Ascending aorta (tissue), 2 donors: ENCODE results near the gene SMU1. TPM values are rescaled to one million over a fixed set of nuclear protein-coding genes. Genes with fewer than 3 reads are reported as not detected.

Experiments
- DNase-seq, 2 donors: peaks; one replicate each; pipeline ENCODE4 v3.0.0-alpha.2; 2019; ENCODE audit warnings: low spot score in 2 of 2
- H3K27ac ChIP-seq, 2 donors: fragments of 200-600 bp; sonication (generic); one replicate each; pipeline ENCODE4 v1.5.1; 2016 to 2017; ENCODE audit warnings: mild to moderate bottlenecking in 1 of 2
- H3K27me3 ChIP-seq: fragments of 200-600 bp; sonication (generic); one replicate; pipeline ENCODE4 v1.5.1; 2017
- H3K36me3 ChIP-seq, 2 donors: fragments of 200-600 bp; sonication (generic); one replicate each; pipeline ENCODE4 v1.5.1; 2016
- H3K4me1 ChIP-seq, 2 donors: fragments of 200-600 bp; sonication (generic); one replicate each; pipeline ENCODE4 v1.5.1; 2016 to 2017; ENCODE audit warnings: mild to moderate bottlenecking in 1 of 2
- H3K4me3 ChIP-seq, 2 donors: fragments of 200-600 bp; sonication (generic); one replicate each; pipeline ENCODE4 v1.5.1; 2016 to 2017; ENCODE audit warnings: mild to moderate bottlenecking in 1 of 2
- H3K9me3 ChIP-seq, 2 donors: fragments of 200-600 bp; sonication (generic); one replicate each; pipeline ENCODE4 v1.5.1; 2016
- intact Hi-C: fragments of 100-400 bp; cut with DNase I; formaldehyde crosslinking; loops from one replicate; pipeline ENCODE4 v1.15.1; 2023
- total RNA-seq: library from RNA; depleted of rRNA; stranded (reverse); fragments of >200 nt; gene quantifications from one replicate; pipeline ENCODE4 v1.1.0, GENCODE V29; 2016
- TF ChIP-seq, protein P1 (sequence below), 3 experiments: fragments of 200-600 bp in 2 of 3; fragments of 450-650 bp in 1 of 3; sonication (generic) in 2 of 3; IDR thresholded peaks; one replicate each; pipeline ENCODE4 v1.5.1; 2016 to 2019; ENCODE audit warnings: antibody characterized with exemption in 3 of 3, mild to moderate bottlenecking in 1 of 3, moderate library complexity in 1 of 3

Gene SMU1
- total RNA-seq, 1 donor from 2014 or later = 7.2 TPM

DNA sequence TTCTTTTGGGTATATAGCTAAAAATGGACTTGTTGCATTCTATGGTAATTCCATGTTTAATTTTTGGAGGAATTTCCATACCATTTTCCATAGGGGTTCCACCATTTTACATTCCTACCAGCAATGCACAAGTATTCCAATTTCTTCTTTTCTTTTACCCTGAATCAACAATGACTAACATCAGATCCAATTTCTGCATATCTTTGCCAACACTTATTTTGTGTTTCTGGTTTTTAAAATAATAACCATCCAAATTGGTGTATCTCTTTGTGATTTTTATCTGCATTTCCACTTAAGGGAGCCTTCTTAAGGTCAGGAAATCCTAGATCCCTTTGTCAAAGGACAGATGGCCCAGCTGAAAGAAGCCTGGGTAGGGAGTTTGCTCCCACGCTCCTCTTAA, 29.5 kb upstream of the SMU1 start:
- Histone ChIP-seq H3K4me1 (peaks cover 11 to 29% of the 10 kb centered on the region in 2 donors), H3K4me3 (no peak overlapping the region), H3K27ac (peak overlapping the region; percentile 91 to 94)

GRCh38 chr9:33105504-33105903, 29.0 kb upstream of the SMU1 start:
- TF ChIP-seq, protein P1, sequence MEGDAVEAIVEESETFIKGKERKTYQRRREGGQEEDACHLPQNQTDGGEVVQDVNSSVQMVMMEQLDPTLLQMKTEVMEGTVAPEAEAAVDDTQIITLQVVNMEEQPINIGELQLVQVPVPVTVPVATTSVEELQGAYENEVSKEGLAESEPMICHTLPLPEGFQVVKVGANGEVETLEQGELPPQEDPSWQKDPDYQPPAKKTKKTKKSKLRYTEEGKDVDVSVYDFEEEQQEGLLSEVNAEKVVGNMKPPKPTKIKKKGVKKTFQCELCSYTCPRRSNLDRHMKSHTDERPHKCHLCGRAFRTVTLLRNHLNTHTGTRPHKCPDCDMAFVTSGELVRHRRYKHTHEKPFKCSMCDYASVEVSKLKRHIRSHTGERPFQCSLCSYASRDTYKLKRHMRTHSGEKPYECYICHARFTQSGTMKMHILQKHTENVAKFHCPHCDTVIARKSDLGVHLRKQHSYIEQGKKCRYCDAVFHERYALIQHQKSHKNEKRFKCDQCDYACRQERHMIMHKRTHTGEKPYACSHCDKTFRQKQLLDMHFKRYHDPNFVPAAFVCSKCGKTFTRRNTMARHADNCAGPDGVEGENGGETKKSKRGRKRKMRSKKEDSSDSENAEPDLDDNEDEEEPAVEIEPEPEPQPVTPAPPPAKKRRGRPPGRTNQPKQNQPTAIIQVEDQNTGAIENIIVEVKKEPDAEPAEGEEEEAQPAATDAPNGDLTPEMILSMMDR (IDR thresholded peaks at IDR 0.05) = no peak
- H3K4me3 ChIP-seq = no peak overlapping the region
- H3K27ac ChIP-seq = peak overlapping the region in 1 of 2 donors; percentile 3
- peaks cover 11 to 29% of the 10 kb centered on the region in 2 donors for H3K4me1 ChIP-seq
- intact Hi-C loops = no loop called here
- H3K36me3 ChIP-seq = no peaks in the 10 kb centered on the region
- no peaks in the 10 kb centered on the region for H3K27me3 ChIP-seq
- H3K9me3 ChIP-seq = no peaks in the 10 kb centered on the region
- no peak for DNase-seq

More for the DNA sequence above, 29.5 kb upstream of the SMU1 start:
- DNase-seq = no peak
- TF ChIP-seq, protein P1 (IDR thresholded peaks at IDR 0.05) = no peak
- Histone ChIP-seq H3K27me3 (no peaks in the 10 kb centered on the region), H3K9me3 (no peaks in the 10 kb centered on the region), H3K36me3 (peaks cover 3 to 4% of the 10 kb centered on the region in 2 donors)
- intact Hi-C loops = no loop called here

GRCh38 chr9:33104401-33104800, 27.9 kb upstream of the SMU1 start:
- Histone ChIP-seq H3K27me3 (no peaks in the 10 kb centered on the region), H3K9me3 (no peaks in the 10 kb centered on the region), H3K4me1 (peaks cover 11 to 29% of the 10 kb centered on the region in 2 donors), H3K4me3 (no peak overlapping the region), H3K27ac (peak overlapping the region; percentile 43 to 60), H3K36me3 (no peaks in the 10 kb centered on the region)
- TF ChIP-seq, protein P1 (IDR thresholded peaks at IDR 0.05) = no peak
- no peak for DNase-seq
- intact Hi-C loops = no loop called here

DNA sequence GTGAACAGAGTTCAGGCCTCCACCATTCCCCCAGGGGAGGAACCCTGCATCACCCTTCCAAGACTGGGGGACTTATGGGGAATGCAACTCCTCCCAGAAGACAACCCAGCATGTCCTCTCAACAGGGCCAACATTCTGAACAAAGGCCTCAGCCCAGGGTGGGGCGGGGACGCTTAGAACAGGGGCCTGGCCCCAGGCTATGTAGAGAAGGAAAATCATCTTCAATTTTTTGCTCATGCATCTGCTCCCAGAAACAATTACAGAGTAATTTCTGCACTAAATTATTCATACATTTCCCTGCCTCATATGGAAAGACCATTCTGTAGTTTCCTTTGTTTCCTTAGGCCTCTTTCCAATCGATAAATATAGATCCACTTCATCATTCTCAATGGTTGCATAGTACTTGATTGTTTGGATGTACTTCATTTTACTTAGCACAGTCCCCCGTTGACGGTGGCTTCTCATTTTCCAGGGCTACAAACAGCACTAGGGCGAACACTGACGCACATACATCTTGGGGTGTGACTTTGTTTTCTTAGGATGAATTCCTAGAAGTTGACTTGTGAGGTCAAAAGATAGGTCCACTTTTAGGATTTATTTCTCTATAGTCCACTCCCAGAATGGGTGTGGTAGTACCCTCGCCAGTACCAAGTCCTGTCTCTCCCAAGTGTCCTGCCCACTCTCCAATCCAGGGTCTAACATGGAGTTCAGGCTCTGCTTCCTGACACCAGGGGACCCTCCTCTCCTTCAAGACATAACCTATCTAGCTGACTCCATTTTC, 27.2 kb upstream of the SMU1 start:
- intact Hi-C loops = no loop called here
- peaks cover 11 to 29% of the 10 kb centered on the region in 2 donors for H3K4me1 ChIP-seq
- H3K9me3 ChIP-seq = no peaks in the 10 kb centered on the region
- H3K36me3 ChIP-seq = no peaks in the 10 kb centered on the region
- DNase-seq = no peak
- H3K4me3 ChIP-seq = no peak overlapping the region
- TF ChIP-seq, protein P1 (IDR thresholded peaks at IDR 0.05) = no peak
- H3K27me3 ChIP-seq = no peaks in the 10 kb centered on the region
- H3K27ac ChIP-seq = peak overlapping the region; percentile 46 to 75

DNA sequence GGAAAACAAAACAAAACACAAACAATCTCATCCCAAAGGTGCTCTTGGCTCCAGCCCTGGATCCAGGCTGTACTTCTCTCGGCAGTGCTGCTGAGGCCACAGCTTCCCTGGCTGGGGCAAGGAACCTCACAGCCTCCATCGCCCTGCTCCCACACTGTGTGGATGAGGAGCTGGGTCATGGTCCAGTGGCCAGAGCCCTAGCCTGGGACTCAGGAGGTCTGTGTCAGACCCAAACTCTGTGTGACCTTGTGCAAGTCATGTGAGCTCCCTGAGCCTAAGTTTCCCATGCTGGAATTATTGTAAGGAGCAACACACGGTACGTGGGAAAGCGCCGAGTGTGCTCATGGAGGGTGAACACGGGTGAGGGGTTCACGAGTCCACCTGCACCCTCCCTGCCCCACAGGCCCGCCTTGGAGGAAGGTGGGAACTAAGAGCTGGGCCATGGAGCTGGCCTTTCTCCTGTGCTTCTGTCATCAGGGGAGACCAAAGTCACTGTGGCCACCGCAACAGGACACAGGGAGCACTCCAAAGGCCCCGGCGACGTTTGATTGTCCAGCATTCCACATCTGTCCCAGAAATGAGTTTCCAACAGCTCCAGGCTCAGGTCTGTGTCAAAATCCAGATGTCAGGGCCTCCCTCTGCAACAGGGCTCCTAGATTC, 26.2 kb upstream of the SMU1 start:
- Histone ChIP-seq H3K9me3 (no peaks in the 10 kb centered on the region), H3K27me3 (no peaks in the 10 kb centered on the region), H3K36me3 (no peaks in the 10 kb centered on the region), H3K4me1 (peaks cover 10 to 25% of the 10 kb centered on the region in 2 donors), H3K4me3 (no peak overlapping the region), H3K27ac (peak overlapping the region; percentile 46 to 75)
- no peak for DNase-seq
- intact Hi-C loops = no loop called here
- TF ChIP-seq, protein P1 (IDR thresholded peaks at IDR 0.05) = no peak
